ENCODE measurements around the gene FAM240A.
"Not testable (repeated sequence)": the region's sequence is repeated elsewhere in the genome, so short reads cannot be mapped to it uniquely, and the experiment has no call there.

FAM240A gene

DNA sequence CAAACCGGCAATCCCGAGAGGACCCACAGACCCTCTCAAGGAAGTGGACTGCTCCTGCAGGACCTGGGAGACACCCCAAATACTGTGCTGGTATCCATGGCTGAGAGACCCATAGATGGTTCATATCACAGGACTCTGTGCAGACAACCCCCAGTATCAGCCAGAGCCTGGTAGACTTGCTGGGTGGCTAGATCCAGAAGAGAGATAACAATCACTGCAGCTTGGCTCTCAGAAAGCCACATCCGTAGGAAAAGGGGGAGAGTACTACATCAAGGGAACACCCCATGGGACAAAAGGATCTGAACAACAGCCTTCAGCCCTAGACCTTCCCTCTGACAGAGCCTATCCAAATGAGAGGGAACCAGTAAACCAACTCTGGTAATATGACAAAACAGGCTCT is 25.1 kb upstream of the FAM240A start:
- not testable (repeated sequence) for DNase-seq

DNA sequence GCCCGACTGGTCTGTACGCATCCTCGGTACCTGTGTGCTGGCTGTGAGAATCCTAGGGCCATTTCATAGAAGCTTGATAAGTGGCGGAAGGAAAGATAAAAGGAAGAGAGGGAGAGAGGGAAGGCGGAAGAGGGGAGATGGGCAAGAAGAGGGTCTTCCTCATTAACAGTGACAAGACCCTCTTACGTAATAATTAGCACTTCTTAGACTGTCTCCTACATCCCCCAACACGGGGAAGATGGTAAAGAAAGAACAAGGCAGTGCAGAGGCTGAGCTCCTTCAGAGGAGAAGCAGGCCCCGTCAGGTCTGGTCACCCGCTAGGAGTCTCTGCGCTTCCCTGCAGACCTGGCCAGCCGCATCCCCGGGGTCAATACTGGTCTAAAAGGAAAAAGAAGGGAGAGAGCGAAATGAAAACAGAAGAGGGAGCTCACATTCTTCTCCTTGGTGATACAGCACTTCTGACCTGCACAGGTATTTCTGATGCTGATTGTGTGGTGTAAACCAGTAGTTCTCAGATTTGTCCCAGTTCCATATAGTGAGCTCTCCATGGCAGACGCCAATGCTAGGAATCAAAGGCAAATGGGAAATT is 19.0 kb upstream of the FAM240A start:
- DNase-seq: no peak

DNA sequence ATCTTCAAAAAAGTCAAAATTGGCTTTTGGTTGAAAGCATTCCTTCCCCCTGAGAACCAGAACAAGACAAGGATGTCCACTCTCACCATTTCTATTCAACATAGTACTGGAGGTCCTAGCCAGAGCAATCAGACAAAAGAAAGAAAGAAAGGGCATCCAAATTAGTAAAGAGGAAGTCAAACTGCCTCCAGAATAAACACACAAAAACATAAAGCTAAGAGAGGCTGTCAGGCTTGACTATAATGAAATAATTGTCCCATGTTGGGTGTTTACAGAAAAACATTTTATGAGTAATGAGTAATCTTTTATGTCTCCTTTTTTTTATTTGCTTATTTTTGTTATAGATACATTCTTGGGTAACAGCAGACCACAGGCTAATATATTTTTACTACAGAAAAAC is 18.3 kb upstream of the FAM240A start:
- no peak for DNase-seq

DNA sequence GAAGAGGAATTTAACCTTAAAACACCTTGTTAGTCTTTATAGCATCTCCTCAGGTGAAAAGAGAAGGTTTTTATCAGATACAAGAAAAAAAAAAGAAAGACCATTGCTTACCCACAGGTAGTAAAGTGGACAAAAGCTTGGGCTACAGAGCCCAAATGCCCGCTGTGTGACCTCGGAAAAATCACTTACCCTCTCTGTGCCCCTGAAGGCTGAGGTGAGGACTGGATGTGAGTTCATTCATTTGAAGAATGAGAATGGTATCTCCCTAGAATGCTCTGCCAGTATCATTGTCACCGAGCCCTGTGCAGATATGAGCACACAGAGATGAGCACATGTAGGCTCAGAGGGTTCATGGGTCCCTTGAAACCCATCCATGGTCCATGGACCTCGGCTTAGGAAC is 17.6 kb upstream of the FAM240A start:
- DNase-seq: no peak

DNA sequence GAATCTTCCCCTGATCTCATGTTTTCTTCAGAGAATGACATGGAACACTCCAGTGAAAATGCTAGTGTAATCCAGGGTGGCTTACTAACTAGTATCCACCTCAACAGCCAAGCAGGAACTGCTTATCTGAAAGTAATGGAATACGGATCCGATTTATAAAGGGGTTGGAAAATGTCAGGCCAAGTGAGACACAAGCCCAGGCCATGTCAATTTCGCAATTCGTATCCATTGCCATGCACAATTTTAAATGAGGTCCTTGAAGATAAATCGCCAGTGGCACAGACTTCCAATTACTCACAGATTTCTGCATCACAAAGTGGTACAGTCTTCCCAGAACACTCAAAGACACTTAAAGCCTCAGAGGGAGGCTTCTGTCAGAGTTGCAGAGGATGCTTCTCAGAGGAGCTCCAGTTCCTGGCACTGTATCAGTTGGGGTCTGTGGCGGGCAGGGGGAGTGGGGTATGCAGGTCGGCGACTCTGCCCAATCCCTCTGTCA is 16.5 kb upstream of the FAM240A start:
- no peak for DNase-seq

DNA sequence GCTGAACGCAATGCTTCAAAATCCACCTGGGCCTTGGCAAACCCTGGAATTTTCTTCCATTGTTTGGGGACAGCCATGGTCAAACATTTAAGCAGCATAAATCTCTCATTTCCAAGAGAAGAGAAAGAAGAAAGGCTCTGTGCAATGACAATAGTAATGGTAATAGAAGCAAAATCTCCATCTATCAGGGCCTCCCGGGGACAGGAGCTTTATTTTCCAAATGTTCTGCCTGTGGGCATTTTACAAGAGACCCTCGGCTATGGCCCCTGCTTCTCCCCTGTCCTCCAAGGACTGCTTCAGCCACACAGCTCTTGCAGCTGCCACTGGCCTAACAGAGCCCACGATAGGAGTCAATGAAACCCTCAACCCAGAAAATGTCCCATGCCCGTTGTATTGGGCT is 12.7 kb upstream of the FAM240A start:
- DNase-seq: no peak

DNA sequence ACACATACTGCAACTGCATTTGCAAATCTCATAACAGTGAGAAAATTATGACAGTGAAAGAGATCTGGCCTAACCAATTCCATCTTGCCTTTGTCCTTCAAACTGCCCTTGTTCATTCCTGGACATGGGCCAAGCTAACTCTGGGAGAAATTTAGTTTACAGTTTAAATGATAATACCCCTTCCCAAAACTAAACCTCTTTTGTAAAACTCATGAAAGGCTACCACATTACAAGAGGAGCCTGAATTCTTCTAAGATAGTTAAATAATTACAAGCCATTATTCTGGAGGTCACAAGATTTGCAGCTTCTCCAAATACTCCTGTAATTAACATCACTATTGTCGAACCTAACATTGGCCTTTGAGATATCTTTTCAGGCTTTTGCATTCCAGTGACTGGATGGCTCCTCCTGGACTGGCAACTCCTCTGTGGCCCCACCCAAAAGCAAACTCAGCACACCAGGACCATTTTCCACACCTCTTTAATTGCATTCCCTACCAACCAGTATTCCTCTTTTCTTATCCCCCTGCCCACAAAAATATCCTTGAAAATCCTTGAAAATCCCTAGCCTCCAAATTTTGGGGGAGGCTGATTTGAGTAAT is 8.8 kb upstream of the FAM240A start:
- DNase-seq: no peak

DNA sequence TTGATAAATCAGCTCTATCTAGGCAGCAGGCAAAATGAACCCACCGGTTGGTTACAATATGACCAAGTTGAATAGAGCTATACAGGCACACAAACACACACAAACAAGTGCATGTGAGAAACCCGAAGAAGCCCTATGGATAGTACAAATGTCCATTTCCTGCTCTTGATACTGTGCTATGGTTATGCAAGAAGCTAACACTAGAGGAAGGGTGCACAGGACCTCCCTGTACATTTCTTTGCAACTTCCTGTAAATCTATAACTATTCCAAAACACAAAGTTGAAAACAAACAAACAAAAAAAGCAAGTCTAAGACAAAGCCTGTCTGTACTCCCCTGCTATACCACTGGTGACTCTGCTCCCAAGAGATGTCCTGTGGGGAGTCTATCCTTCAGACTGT is 8.2 kb upstream of the FAM240A start:
- DNase-seq: no peak

DNA sequence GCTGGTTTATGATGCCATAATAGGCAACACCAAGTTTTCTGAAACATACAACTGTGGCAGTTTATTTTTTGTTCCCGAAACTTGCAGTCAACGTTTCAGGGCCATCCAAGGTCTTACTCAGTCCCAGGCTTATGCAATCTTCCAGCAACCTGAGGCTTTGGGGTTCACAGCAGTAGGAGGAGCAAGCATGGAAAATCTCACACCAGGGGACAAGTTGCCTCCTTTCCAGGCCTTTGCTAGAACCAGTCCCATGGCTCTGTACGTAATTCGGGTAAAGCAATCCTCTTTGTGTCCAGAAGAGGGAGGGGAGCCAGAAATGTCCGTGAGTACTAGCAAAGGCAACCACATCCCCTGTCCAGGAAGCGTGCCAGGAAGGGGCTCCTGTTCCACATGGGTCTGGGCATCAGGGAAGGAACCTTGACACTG is 4.7 kb upstream of the FAM240A start:
- DNase-seq: no peak

DNA sequence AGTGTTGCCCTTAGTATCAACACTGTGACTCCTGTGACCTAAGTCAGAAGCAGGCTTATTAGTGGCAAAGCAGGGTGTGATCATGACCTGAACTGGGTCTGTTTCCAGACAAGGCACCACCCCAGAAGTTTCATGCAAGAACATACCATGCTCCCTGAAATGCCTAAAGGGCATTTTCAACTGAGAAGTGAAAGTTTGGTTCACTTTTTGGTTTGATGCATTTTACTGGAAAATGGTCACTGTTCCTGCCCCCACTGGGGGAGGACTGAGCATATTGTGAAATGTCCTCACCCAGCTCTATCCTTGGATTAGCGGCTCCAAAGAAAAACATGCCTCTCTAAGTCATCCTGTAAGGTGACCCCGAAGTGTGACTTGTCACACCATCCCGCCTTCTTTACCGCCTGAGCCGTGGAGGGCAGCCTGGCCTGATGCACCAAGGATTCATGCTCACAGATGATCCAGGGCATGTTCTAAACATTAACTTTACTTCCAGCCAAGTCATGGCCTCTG is 3.1 kb upstream of the FAM240A start:
- DNase-seq: no peak

DNA sequence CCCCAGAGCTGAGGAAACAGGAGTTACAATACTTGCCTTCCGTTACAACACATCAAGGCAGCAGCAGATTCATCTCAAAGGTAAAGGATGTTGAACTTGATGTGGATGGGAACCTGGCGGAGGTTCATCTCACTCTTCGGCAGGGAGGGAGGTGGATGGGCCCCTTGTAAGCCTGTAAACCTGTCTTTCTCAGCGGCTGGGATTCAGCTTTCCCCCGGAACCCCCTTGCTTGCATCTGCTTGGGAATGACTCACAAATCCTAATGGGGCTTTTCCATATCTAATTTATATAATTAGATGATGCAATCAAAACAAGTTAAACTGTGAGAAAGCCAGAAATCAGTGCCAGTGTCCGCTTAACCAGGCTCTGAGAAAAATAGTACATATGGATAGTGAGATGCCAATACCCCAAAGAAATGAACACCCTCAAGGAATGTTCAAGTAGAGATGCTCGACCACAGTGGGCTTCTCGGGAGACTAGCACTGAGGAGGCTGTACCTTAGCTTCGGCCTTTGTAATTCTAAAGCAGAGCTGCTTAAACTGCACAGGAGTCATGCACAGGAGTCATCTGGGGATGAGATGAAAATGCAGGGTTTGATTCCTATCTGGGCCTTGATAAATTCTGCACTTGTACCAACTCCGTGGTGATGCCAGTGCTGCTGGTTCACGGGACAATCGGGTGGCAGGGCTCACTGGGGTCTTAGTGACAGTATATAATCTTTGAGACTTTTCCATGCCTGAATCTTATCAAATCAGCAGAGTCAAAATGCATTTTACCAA is 2.2 kb upstream of the FAM240A start:
- no peak for DNase-seq

DNA sequence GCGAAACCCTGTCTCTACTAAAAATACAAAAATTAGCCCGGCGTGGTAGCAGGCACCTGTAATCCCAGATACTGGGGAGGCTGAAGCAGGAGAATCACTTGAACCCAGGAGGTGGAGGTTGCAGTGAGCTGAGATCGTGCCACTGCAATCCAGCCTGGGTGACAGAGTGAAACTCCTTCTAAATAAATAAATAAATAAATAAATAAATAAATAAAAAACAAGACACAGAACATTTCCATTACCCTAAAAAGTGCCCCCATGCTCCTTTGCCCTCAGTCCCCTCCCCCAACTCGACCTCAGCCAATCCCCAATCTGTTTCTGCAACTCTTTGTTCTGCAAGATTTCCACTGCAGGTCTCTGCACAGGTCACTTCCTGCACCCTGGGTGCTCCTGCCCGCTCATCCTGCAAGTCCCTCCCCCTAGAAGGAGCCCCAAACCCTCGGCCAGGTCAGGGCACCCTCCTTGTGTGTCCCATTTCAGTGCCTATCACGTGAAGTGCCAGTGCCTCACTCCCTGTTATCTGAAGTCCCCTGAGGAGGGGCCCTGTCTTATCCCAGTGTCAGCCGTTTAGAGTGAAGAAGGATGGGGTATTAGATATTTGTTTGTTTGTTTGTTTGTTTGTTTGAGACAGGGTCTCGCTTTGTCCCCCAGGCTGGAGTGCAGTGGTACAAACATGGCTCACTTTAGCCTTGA is 1.1 kb downstream of the FAM240A start:
- no peak for DNase-seq

DNA sequence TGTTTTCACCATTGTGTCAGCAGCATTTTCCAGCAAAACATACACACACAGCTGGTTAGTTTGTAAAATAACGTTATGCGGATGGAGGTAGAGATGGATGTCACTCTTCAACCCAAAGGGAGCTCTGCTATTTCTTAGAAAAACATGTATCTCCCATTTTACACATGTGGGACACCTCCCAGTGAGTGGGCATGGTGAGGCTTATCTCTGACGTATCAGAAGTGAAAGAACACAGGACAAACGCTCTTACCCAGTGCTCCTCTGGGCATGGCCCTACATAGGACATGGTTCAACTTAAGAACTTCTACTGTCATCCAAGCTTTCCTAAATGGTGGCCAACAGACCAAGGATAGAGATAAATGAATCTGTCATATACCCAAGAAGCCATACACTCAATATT is 2.1 kb downstream of the FAM240A start:
- DNase-seq: no peak

DNA sequence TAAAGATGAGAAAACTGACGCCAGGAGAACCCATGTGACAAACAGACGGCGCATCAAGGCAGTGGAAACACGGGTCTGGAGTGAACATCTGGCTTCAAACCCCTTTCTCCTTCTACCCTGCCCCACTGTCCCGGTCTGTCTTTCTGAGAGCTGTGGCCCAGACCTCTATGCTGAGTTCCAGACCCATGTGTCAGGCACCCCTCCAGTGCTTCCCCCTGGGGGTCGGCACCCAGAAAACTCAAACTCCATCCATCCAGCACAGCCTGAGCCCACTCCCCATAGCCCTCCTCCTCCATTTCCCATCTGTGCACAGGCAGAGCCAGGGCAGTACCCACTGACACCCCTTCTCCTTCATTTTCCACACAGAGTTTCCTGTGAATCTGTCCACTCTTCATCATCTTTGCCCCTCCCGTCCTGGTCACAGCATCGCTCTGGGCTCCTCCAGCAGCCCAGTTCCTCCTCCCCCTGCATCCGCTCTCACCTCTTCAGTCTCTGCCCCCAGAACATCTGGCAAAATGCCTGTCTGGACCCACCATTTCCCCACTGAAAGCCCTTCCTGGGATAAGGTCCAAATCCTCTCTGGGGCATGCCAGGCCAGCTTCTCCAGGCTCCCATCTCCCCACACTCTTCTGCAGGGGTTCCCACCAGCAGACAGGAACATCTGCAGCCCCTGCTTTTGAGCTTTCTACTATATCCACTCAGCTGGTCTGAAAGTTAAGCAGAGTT is 2.9 kb downstream of the FAM240A start:
- no peak for DNase-seq

DNA sequence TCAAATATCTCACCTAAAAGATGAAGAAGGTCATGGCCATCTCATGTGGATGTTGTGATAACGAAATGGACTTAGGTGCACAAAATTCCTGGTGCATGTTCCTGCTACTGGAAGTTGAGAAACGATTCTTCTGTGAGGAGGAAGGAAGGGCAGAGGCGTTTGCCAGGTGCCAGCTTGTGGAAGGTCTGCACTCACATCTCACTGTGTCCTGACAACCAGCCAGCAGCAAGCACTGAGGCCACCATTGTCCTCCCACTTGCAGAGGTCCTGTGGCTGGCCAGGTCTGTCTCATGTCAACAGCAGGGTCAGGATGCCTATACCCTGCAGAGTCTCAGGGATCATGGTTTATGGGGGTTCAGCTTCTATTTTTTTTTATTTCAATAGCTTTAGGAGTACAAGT is 3.7 kb downstream of the FAM240A start:
- DNase-seq: no peak

DNA sequence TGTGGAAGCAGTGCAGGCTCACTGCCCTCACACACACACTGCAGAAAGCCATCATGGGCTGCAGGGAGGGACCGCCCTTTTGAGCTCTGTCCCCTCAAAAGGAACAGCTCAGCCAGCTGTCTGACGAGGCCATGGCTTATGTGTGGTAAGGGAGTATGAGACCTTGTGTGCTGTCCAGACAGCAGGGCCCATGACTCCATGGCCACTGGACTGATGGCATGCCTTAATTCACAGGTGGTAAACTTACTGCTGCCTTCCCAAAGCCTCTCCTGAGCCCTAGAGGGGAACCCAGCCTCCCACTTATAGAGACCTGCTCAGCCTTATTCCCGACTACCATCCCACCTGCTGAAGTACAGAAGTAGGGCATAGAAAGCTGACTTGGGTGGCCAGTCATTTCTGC is 5.6 kb downstream of the FAM240A start:
- DNase-seq: no peak

DNA sequence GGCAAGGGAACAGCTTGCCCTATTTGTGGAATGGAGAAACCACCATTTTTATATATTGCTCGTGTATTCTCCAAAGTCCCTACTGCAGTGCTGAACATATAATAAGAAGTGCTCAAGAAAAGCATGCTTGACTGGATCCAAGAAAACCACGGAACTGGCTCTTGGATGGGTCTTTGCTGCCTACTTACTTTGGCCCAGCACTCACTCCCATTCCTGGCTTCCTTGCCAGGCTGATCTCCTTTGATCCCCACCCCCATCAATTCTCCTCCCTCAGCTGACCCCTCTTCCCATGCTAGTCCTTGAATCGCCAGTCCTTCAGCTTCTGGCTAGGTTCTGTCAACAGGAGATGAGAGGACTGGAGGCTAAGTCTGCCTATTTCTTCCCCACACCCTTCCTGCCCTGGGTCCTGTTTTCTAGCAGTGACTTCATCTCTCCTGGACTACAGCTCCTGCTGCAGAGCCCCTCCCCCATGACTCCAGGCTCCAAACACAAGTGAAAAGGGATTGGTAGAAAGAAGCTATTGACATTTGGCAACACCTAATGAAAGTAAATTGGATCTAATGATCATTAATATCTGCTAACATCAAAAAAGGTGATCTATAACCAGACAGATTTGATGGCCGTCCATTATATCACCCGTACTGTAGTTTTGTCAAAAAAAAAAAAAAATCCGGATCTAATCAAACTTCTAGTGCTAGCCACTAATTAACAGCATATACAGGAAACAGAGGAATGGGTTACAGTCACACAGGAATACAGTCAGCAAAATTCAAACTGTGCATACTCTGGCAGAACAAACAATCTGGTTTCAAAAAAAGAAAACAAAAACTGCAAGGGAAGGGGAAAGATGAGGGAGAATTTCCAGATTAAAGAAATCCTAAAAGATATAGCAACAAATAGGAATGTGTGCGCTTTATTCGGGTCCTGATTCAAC is 7.8 kb downstream of the FAM240A start:
- no peak for DNase-seq

DNA sequence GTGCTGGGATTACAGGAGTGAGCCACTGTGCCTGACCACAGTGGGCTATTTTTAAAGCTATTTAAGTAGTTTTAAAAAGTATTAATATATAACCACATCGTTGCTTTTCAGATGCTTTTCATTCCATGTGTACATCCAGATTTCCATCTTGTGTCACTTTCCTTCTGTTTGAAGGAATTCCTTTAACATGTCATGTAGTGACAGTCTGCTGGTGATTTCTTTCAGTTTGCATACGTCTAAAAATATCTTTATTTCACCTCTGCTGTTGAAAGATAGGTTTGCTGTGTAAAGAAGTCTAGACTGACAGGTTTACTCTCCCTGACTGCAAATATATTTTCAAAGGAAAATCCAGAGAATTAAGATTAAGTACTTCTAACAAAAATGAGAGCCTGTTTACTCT is 12.2 kb downstream of the FAM240A start:
- no peak for DNase-seq

DNA sequence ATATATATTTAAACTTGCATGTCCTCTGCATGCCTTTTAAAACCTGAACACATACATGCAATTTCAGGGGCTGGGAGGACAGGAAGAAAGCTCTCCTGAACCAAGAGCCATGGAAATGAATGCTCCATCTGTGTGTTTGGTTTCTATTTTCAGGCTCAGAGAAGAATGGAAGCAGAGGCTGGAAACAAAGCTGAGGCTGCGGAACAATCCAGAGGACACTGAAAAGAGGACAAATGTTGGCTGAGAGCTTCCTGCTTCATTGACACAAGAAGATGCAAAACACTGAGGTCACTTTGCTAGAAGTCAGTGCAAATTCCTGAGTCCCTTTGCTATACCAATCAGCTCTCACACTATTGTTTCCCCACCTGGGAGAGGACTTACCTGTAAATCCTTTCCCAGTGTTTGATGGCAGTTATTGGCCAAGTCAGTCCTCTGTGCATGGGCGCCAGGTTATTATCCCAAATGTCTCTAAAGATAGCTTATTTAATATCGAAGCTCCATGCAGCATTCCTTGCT is 12.7 kb downstream of the FAM240A start:
- DNase-seq: no peak

DNA sequence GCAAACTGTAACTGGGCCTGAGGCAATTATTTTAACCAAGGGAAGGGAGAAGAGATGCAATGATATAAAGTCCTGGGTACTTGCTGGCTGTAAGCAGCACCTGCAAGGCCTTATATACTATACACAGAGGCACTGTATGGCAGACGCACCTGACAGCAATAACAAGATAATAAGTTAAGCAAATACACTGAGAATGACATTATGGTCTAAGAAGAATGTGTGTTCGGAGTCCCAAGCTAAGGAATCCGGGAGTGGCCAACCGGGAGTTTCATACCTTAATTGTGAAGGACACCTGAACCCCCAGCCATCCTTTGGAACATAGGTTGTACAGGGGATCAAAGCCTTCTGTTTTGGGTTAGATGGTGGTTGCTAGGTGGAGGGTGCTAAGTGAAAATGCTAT is 13.7 kb downstream of the FAM240A start:
- no peak for DNase-seq

DNA sequence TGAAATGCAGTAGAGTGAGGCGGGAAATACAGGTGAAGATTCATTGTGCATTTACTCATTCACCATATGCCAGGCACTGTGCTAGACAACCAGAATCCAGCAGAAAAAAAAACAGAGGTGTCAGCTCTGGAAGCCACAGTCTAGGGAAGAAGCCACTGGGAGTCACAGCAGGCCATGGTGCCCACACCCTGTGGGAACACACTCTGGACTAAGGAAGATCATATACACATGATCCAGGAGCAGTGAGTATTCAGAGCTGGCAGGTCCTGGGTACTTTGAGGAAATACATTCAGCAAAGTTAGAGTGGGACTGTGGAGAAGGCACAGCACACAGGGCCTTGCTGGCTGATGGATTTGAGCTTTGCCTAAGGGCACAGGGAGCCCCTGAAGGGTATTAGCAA is 14.8 kb downstream of the FAM240A start:
- DNase-seq: no peak
